ENCODE results near the gene ATRNL1.

DNA sequence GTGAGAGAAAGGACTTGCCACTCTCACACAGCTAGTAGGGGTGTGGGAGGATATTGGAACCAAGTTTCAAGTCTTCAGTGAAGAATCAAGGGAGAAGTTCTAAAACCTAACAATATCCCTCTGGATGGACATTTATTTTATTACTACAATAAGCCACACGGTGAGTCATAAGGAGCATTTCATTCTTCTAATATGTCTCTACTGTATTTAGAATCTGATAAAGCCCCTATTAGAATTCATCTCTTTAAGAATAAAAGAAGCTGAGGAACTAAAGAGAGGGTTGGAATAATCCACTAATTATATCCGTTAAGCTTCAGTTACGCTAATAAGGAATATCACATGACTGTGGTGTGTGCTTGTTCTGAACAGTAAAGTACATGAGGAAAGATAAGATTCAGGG is 40.9 kb upstream of the ATRNL1 start:
- TF ChIP-seq, protein P1, sequence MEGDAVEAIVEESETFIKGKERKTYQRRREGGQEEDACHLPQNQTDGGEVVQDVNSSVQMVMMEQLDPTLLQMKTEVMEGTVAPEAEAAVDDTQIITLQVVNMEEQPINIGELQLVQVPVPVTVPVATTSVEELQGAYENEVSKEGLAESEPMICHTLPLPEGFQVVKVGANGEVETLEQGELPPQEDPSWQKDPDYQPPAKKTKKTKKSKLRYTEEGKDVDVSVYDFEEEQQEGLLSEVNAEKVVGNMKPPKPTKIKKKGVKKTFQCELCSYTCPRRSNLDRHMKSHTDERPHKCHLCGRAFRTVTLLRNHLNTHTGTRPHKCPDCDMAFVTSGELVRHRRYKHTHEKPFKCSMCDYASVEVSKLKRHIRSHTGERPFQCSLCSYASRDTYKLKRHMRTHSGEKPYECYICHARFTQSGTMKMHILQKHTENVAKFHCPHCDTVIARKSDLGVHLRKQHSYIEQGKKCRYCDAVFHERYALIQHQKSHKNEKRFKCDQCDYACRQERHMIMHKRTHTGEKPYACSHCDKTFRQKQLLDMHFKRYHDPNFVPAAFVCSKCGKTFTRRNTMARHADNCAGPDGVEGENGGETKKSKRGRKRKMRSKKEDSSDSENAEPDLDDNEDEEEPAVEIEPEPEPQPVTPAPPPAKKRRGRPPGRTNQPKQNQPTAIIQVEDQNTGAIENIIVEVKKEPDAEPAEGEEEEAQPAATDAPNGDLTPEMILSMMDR (IDR thresholded peaks at IDR 0.05; ENCODE audit: poor library complexity, severe bottlenecking): no peak
- TF ChIP-seq EZH2 (IDR thresholded peaks at IDR 0.05; ENCODE audit: borderline replicate concordance, insufficient read depth, low read length, poor library complexity, severe bottlenecking) (no peak), POLR2AphosphoS5 (IDR thresholded peaks at IDR 0.05) (no peak), EP300 (conservative IDR thresholded peaks at IDR 0.05; ENCODE audit: poor library complexity, severe bottlenecking) (no peak)
